Endodermal cell (in vitro differentiated cells): ENCODE results near the gene FOXK2. TPM values are rescaled to one million over a fixed set of nuclear protein-coding genes. Genes with fewer than 3 reads are reported as not detected.

ENCODE experiments used
- DNase-seq: peaks from one replicate; pipeline ENCODE4 v3.0.0-alpha.2; 2017
- H3K27ac ChIP-seq: 2 replicates; pipeline ENCODE4 v1.5.1; 2013; ENCODE audit warnings: mild to moderate bottlenecking, low read depth, low read length, moderate library complexity
- H3K27me3 ChIP-seq: 2 replicates; pipeline ENCODE4 v1.6.1; 2013; ENCODE audit warnings: mild to moderate bottlenecking, low read length, moderate library complexity; ENCODE audit not compliant: insufficient read depth, control insufficient read depth, poor library complexity, severe bottlenecking
- H3K36me3 ChIP-seq: 2 replicates; pipeline ENCODE4 v1.7.0; 2013; ENCODE audit warnings: mild to moderate bottlenecking, low read length, moderate library complexity; ENCODE audit not compliant: control insufficient read depth, insufficient read depth
- H3K4me1 ChIP-seq: one replicate; pipeline ENCODE4 v1.7.0; 2013; ENCODE audit warnings: low read length; ENCODE audit not compliant: control insufficient read depth, insufficient read depth
- H3K4me3 ChIP-seq: 2 replicates; pipeline ENCODE4 v1.5.1; 2013; ENCODE audit warnings: mild to moderate bottlenecking, low read length, moderate library complexity
- H3K9ac ChIP-seq: 2 replicates; pipeline ENCODE4 v1.6.1; 2013; ENCODE audit warnings: mild to moderate bottlenecking, low read length, moderate library complexity; ENCODE audit not compliant: poor library complexity, severe bottlenecking; ENCODE audit errors: extremely low read depth
- H3K9me3 ChIP-seq: 2 replicates; pipeline ENCODE4 v1.6.1; 2013; ENCODE audit warnings: mild to moderate bottlenecking, low read length, moderate library complexity; ENCODE audit not compliant: control insufficient read depth
- H3K27ac Mint-ChIP-seq: 2 replicates; pipeline ENCODE4 v1.8.0; 2020; ENCODE audit warnings: mixed read lengths
- H3K27me3 Mint-ChIP-seq: 2 replicates; pipeline ENCODE4 v1.8.0; 2021; ENCODE audit warnings: mild to moderate bottlenecking, mixed read lengths; ENCODE audit not compliant: insufficient read depth
- H3K36me3 Mint-ChIP-seq: 2 replicates; pipeline ENCODE4 v1.8.0; 2020; ENCODE audit warnings: low read depth, mixed read lengths
- H3K4me1 Mint-ChIP-seq: 2 replicates; pipeline ENCODE4 v1.8.0; 2020; ENCODE audit warnings: mixed read lengths
- H3K4me3 Mint-ChIP-seq: 2 replicates; pipeline ENCODE4 v1.8.0; 2020; ENCODE audit warnings: mild to moderate bottlenecking, moderate library complexity, mixed read lengths
- H3K9me3 Mint-ChIP-seq: 2 replicates; pipeline ENCODE4 v1.8.0; 2020; ENCODE audit warnings: mild to moderate bottlenecking, mixed read lengths
- WGBS, 2 experiments: methylation state at CpG; one replicate each; pipeline versions ENCODE4 v1.1.5 to v1.1.7; 2013; ENCODE audit warnings: missing lambda C conversion rate in 2 of 2, mixed read lengths in 1 of 2; ENCODE audit not compliant: insufficient coverage in 1 of 2, insufficient read length in 1 of 2; 5-methylcytosine and 5-hydroxymethylcytosine counted together
- total RNA-seq, 2 donors: library from RNA; stranded (reverse); fragmentation: NEBNext Ultra II Directional in 1 of 2; extraction: Animal tissue kit (Norgen Biotek cat#: 25700) in 1 of 2; gene quantifications; 2 replicates in 1 of 2; 3 replicates in 1 of 2; pipeline ENCODE4 v1.2.1, GENCODE V29; 2021
- TF ChIP-seq, protein P1 (sequence below): fragments of 200-600 bp; sonication (generic); conservative IDR thresholded peaks from 2 replicates; pipeline ENCODE4 v1.5.0; 2021; ENCODE audit warnings: antibody characterized with exemption, mild to moderate bottlenecking

FOXK2 gene
- total RNA-seq, 2 donors from 2014 or later = 67.2 to 68.1 TPM

DNA sequence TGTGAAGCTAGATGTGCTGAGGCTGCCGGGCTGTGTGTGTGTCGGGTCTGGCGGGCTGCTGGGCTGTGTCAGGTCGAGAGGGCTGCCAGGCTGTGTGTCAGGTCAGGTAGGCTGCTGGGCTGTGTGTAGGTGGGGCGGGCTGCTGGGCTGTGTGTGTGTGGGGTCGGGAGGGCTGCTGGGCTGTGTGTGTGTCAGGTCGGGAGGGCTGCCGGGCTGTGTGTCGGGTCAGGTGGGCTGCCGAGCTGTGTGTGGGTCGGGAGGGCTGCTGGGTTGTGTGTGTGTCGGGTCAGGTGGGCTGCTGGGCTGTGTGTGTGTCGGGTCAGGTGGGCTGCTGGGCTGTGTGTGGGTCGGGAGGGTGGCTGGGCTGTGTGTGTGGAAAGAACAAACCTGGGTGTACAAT lies 120.1 kb downstream of the FOXK2 start:
- TF ChIP-seq, protein P1, sequence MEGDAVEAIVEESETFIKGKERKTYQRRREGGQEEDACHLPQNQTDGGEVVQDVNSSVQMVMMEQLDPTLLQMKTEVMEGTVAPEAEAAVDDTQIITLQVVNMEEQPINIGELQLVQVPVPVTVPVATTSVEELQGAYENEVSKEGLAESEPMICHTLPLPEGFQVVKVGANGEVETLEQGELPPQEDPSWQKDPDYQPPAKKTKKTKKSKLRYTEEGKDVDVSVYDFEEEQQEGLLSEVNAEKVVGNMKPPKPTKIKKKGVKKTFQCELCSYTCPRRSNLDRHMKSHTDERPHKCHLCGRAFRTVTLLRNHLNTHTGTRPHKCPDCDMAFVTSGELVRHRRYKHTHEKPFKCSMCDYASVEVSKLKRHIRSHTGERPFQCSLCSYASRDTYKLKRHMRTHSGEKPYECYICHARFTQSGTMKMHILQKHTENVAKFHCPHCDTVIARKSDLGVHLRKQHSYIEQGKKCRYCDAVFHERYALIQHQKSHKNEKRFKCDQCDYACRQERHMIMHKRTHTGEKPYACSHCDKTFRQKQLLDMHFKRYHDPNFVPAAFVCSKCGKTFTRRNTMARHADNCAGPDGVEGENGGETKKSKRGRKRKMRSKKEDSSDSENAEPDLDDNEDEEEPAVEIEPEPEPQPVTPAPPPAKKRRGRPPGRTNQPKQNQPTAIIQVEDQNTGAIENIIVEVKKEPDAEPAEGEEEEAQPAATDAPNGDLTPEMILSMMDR = no peak
- 95% methylated on average over 14 of the region's 14 CpGs; no CpG with 5 or more reads in 1 of the 2 experiments for WGBS, 2 experiments
- Mint-ChIP-seq H3K36me3 (peaks cover 69% of the 10 kb centered on the region), H3K4me1 (peaks cover 2% of the 10 kb centered on the region), H3K27ac (no peak overlapping the region), H3K4me3 (no peak overlapping the region), H3K27me3 (no peaks in the 10 kb centered on the region), H3K9me3 (no peaks in the 10 kb centered on the region)
- Histone ChIP-seq H3K27ac (no peak overlapping the region), H3K4me1 (no peaks in the 10 kb centered on the region), H3K27me3 (no peaks in the 10 kb centered on the region), H3K36me3 (peaks cover 75% of the 10 kb centered on the region), H3K4me3 (no peak overlapping the region), H3K9ac (no peak overlapping the region), H3K9me3 (peaks cover 12% of the 10 kb centered on the region)
- peak; percentile 48 for DNase-seq

GRCh38 chr17:82640036-82640435 lies 120.5 kb downstream of the FOXK2 start:
- Histone ChIP-seq H3K4me3 (no peak overlapping the region), H3K27ac (no peak overlapping the region), H3K9me3 (peaks cover 12% of the 10 kb centered on the region), H3K27me3 (no peaks in the 10 kb centered on the region), H3K36me3 (peaks cover 73% of the 10 kb centered on the region), H3K9ac (no peak overlapping the region), H3K4me1 (no peaks in the 10 kb centered on the region)
- H3K4me1 Mint-ChIP-seq = peaks cover 2% of the 10 kb centered on the region
- no peaks in the 10 kb centered on the region for H3K9me3 Mint-ChIP-seq
- H3K4me3 Mint-ChIP-seq = no peak overlapping the region
- WGBS, 2 experiments = 99 to 100% methylated on average over 3 to 5 of the region's 5 CpGs
- TF ChIP-seq, protein P1 = no peak
- no peaks in the 10 kb centered on the region for H3K27me3 Mint-ChIP-seq
- H3K36me3 Mint-ChIP-seq = peaks cover 67% of the 10 kb centered on the region
- no peak for DNase-seq
- no peak overlapping the region for H3K27ac Mint-ChIP-seq

GRCh38 chr17:82642022-82642421 lies 122.5 kb downstream of the FOXK2 start:
- Mint-ChIP-seq H3K27me3 (no peaks in the 10 kb centered on the region), H3K9me3 (no peaks in the 10 kb centered on the region), H3K4me3 (no peak overlapping the region), H3K36me3 (peaks cover 64% of the 10 kb centered on the region), H3K4me1 (peaks cover 4% of the 10 kb centered on the region), H3K27ac (no peak overlapping the region)
- TF ChIP-seq, protein P1 = no peak
- no peak overlapping the region for H3K4me3 ChIP-seq
- no peaks in the 10 kb centered on the region for H3K27me3 ChIP-seq
- H3K4me1 ChIP-seq = no peaks in the 10 kb centered on the region
- H3K9ac ChIP-seq = no peak overlapping the region
- no peak for DNase-seq
- H3K36me3 ChIP-seq = peaks cover 71% of the 10 kb centered on the region
- H3K9me3 ChIP-seq = peaks cover 7% of the 10 kb centered on the region
- H3K27ac ChIP-seq = no peak overlapping the region
- WGBS, 2 experiments = 92 to 97% methylated on average over 12 to 14 of the region's 14 CpGs
